GM23338 (cell line): ENCODE data around the gene RNASET2. TPM values are rescaled to one million over a fixed set of nuclear protein-coding genes. Genes with fewer than 3 reads are reported as not detected.

Source experiments
- ATAC-seq: fragments of 200-7000 bp; cut with Tn5 transposase; 3 replicates; pipeline ENCODE4 v1.9.1; 2020
- DNase-seq: peaks from one replicate; pipeline ENCODE4 v3.0.0-alpha.2; 2015; ENCODE audit warnings: low spot score
- H2AFZ ChIP-seq: fragments of 200-600 bp; sonication (generic); 2 replicates; pipeline ENCODE4 v1.8.0; 2016; ENCODE audit warnings: antibody characterized with exemption, mild to moderate bottlenecking, moderate library complexity
- H3F3A ChIP-seq: fragments of 200-600 bp; sonication (generic); replicated peaks from 2 replicates; pipeline ENCODE4 v1.8.0; 2017; ENCODE audit warnings: antibody characterized with exemption, mixed run types, low read depth
- H3K27ac ChIP-seq: fragments of 200-600 bp; sonication (generic); 2 replicates; pipeline ENCODE4 v1.6.1; 2016; ENCODE audit warnings: low read depth
- H3K27me3 ChIP-seq: fragments of 200-600 bp; sonication (generic); 2 replicates; pipeline ENCODE4 v1.8.0; 2016; ENCODE audit warnings: mild to moderate bottlenecking, mixed run types, moderate library complexity; ENCODE audit not compliant: insufficient read depth
- H3K36me3 ChIP-seq: fragments of 200-600 bp; sonication (generic); 2 replicates; pipeline ENCODE4 v1.8.0; 2016; ENCODE audit warnings: mild to moderate bottlenecking; ENCODE audit not compliant: insufficient read depth
- H3K4me1 ChIP-seq: fragments of 200-600 bp; sonication (generic); 2 replicates; pipeline ENCODE4 v1.8.0; 2016; ENCODE audit warnings: mild to moderate bottlenecking, moderate library complexity; ENCODE audit not compliant: insufficient read depth
- H3K4me2 ChIP-seq: fragments of 200-600 bp; sonication (generic); 2 replicates; pipeline ENCODE4 v1.7.1; 2017; ENCODE audit warnings: mixed run types
- H3K4me3 ChIP-seq: fragments of 200-600 bp; sonication (generic); 2 replicates; pipeline ENCODE4 v1.6.1; 2016; ENCODE audit warnings: mixed run types
- H3K79me2 ChIP-seq: fragments of 200-600 bp; sonication (generic); replicated peaks from 2 replicates; pipeline ENCODE4 v1.8.0; 2017; ENCODE audit warnings: mild to moderate bottlenecking; ENCODE audit not compliant: insufficient read depth
- H3K9me2 ChIP-seq: fragments of 200-600 bp; sonication (generic); 2 replicates; pipeline ENCODE4 v1.8.0; 2017; ENCODE audit not compliant: insufficient read depth
- H4K20me1 ChIP-seq: fragments of 200-600 bp; sonication (generic); replicated peaks from 2 replicates; pipeline ENCODE4 v1.8.0; 2017; ENCODE audit warnings: mild to moderate bottlenecking; ENCODE audit not compliant: insufficient read depth
- H3K27ac Mint-ChIP-seq: 2 replicates; pipeline ENCODE4 v1.8.0; 2020; ENCODE audit warnings: inconsistent platforms, mild to moderate bottlenecking, moderate library complexity, mixed read lengths
- H3K27me3 Mint-ChIP-seq: 3 replicates; pipeline ENCODE4 v1.8.0; 2022; ENCODE audit warnings: low read depth, mild to moderate bottlenecking, moderate library complexity, mixed read lengths, inconsistent platforms; ENCODE audit not compliant: insufficient read depth, poor library complexity
- H3K36me3 Mint-ChIP-seq: 3 replicates; pipeline ENCODE4 v1.8.0; 2021; ENCODE audit warnings: low read depth, mild to moderate bottlenecking, inconsistent platforms, moderate library complexity, mixed read lengths
- H3K4me1 Mint-ChIP-seq: 3 replicates; pipeline ENCODE4 v1.8.0; 2020; ENCODE audit warnings: mild to moderate bottlenecking, inconsistent platforms, mixed read lengths
- H3K4me3 Mint-ChIP-seq: 3 replicates; pipeline ENCODE4 v1.8.0; 2021; ENCODE audit warnings: moderate library complexity, mild to moderate bottlenecking, inconsistent platforms, mixed read lengths
- H3K9me3 Mint-ChIP-seq: 3 replicates; pipeline ENCODE4 v1.8.0; 2020; ENCODE audit warnings: moderate library complexity, mild to moderate bottlenecking, inconsistent platforms, mixed read lengths
- CREB1 ChIP-seq: fragments of 250-450 bp; sonication (Bioruptor Pico); IDR thresholded peaks from 2 replicates; pipeline ENCODE4 v1.5.0; 2020; ENCODE audit warnings: low read depth, mild to moderate bottlenecking, moderate library complexity
- CTCF ChIP-seq, 2 experiments: fragments of 200-600 bp in 1 of 2; sonication (generic) in 1 of 2; conservative IDR thresholded peaks; 2 replicates each; pipeline versions ENCODE4 v1.5.1 to v1.6.1; 2016 to 2017; ENCODE audit warnings: antibody characterized with exemption in 2 of 2, low read depth in 2 of 2, mild to moderate bottlenecking in 2 of 2, moderate library complexity in 1 of 2
- ETS1 ChIP-seq: IDR thresholded peaks from 2 replicates; pipeline ENCODE4 v1.6.1; 2016; ENCODE audit warnings: antibody characterized with exemption
- EZH2 ChIP-seq: fragments of 200-600 bp; sonication (generic); IDR thresholded peaks from one replicate; pipeline ENCODE4 v1.8.0; 2017; ENCODE audit warnings: antibody characterized with exemption, mild to moderate bottlenecking, low read depth; ENCODE audit not compliant: unreplicated experiment
- EZH2phosphoT487 ChIP-seq: fragments of 200-600 bp; sonication (generic); IDR thresholded peaks from one replicate; pipeline ENCODE4 v1.8.1; 2018; ENCODE audit warnings: antibody characterized with exemption; ENCODE audit not compliant: unreplicated experiment
- JUNB ChIP-seq: IDR thresholded peaks from one replicate; pipeline ENCODE4 v1.6.1; 2016; ENCODE audit warnings: antibody characterized with exemption; ENCODE audit not compliant: unreplicated experiment
- NANOG ChIP-seq: IDR thresholded peaks from 2 replicates; pipeline ENCODE4 v1.6.1; 2016; ENCODE audit warnings: antibody characterized with exemption, borderline replicate concordance
- POLR2AphosphoS5 ChIP-seq: IDR thresholded peaks from 2 replicates; pipeline ENCODE4 v1.6.1; 2016; ENCODE audit warnings: antibody characterized with exemption, low read depth
- REST ChIP-seq: IDR thresholded peaks from one replicate; pipeline ENCODE4 v1.6.1; 2018; ENCODE audit warnings: antibody characterized with exemption; ENCODE audit not compliant: unreplicated experiment
- STAT1 ChIP-seq: IDR thresholded peaks from one replicate; pipeline ENCODE4 v1.6.1; 2016; ENCODE audit warnings: antibody characterized with exemption; ENCODE audit not compliant: unreplicated experiment
- ZNF114 ChIP-seq: fragments of 250-450 bp; sonication (Bioruptor Pico); IDR thresholded peaks from 2 replicates; pipeline ENCODE4 v1.5.0; 2020; ENCODE audit warnings: mild to moderate bottlenecking, moderate library complexity
- ZNF331 ChIP-seq: fragments of 250-450 bp; sonication (Bioruptor Pico); IDR thresholded peaks from 2 replicates; pipeline ENCODE4 v1.5.0; 2020; ENCODE audit warnings: low read depth, mild to moderate bottlenecking, moderate library complexity
- ZNF462 ChIP-seq: fragments of 250-450 bp; sonication (Bioruptor Pico); IDR thresholded peaks from 2 replicates; pipeline ENCODE4 v1.5.0; 2020; ENCODE audit warnings: mild to moderate bottlenecking, moderate library complexity
- polyA plus RNA-seq: library from polyadenylated mRNA; unstranded; fragments of >200 nt; fragmentation: Nextera tagmentation; extraction: Ambion mirVana; gene quantifications from 2 replicates; pipeline ENCODE4 v1.2.1, GENCODE V29; 2016
- total RNA-seq: library from RNA; depleted of rRNA; stranded (reverse); fragments of >200 nt; shearing (Covaris generic); gene quantifications from 2 replicates; pipeline ENCODE4 v1.2.3, GENCODE V29; 2014

Gene RNASET2
- total and polyA plus RNA-seq, 2 experiments from 2014 or later = 40.5 to 62.8 TPM

- no peak overlapping the region for H2AFZ ChIP-seq
- no peaks in the 10 kb centered on the region for H3K9me2 ChIP-seq
- no peaks in the 10 kb centered on the region for H3K36me3 ChIP-seq
- peaks cover 30% of the 10 kb centered on the region for H3K9me3 Mint-ChIP-seq
- peaks cover 12% of the 10 kb centered on the region for H3K4me1 ChIP-seq
- peaks cover 24% of the 10 kb centered on the region for H3K36me3 Mint-ChIP-seq
- H3K4me2 ChIP-seq = no peak overlapping the region
- no peak for ATAC-seq
- no peaks in the 10 kb centered on the region for H4K20me1 ChIP-seq
- H3K27ac Mint-ChIP-seq = no peak overlapping the region
- H3K4me3 Mint-ChIP-seq = no peak overlapping the region
- H3K79me2 ChIP-seq = no peaks in the 10 kb centered on the region
- peaks cover 1% of the 10 kb centered on the region; the same call in 1 of the 2 replicates for H3K27me3 ChIP-seq
- H3K27ac ChIP-seq = no peak overlapping the region
- DNase-seq = no peak
- H3K4me3 ChIP-seq = no peak overlapping the region
- H3F3A ChIP-seq = no peaks in the 10 kb centered on the region
- H3K4me1 Mint-ChIP-seq = peaks cover 20% of the 10 kb centered on the region
- no peak for TF ChIP-seq JUNB
- TF ChIP-seq CTCF (conservative IDR thresholded peaks at IDR 0.05; ENCODE audit: low read depth in 2 of 2) = no peak
- TF ChIP-seq EZH2phosphoT487 = no peak
- no peak for TF ChIP-seq ZNF331 (CRISPR knock-in tag)
- no peak for TF ChIP-seq REST
- TF ChIP-seq ZNF462 (CRISPR knock-in tag) = no peak
- no peak for TF ChIP-seq EZH2
- TF ChIP-seq POLR2AphosphoS5 = no peak
- no peak for TF ChIP-seq ZNF114 (CRISPR knock-in tag)
- no peak for TF ChIP-seq CREB1 (CRISPR knock-in tag)
- no peak for TF ChIP-seq STAT1
- TF ChIP-seq ETS1 = no peak
- TF ChIP-seq NANOG = no peak
- peaks cover 6% of the 10 kb centered on the region for H3K27me3 Mint-ChIP-seq
Measured at GRCh38 chr6:166960609-166960978, 4.2 kb upstream of the RNASET2 start.
